ENCODE measurements around the gene HSPB2.
A peak's percentile ranks its signal among the peaks of the same experiment; 100 is the strongest.
"Not testable (repeated sequence)": the region's sequence is repeated elsewhere in the genome, so short reads cannot be mapped to it uniquely, and the experiment has no call there.

Gene HSPB2

DNA sequence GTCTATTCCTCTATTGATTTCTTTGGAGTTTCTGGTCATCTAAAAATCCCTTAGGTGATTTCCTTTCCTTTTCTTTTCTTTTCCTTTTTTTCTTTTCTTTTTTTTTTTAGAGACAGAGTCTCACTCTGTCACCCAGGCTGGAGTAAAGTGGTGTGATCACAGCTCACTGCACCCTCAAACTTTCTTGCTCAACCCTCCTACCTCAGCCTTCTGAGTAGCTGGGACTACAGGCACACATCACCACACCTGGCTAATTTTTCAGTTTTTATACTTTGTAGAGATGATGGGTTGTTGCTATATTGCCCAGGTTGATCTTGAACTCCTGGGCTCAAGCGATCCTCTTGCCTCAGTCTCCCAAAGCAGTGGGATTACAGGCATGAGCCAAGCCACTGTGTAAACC lies 4.2 kb downstream of the HSPB2 start:
- DNase-seq: no peak

DNA sequence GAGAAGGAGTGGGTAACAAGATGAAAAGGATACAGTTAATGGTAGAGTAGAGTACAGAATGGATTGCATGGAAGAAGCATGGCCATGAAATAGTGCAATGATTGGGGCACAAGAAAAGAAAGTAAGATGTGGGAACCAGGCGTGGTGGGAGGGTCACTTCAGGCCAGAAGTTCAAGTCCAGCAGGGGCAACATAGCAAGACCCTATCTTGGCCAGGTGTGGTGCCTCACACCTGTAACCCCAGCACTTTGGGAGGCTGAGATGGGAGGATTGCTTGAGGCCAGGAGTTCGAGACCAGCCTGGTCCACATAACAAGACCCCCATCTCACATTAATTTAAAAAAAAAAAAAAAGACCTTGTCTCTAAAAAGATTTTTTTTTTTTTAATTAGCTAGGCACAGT lies 4.8 kb downstream of the HSPB2 start:
- no peak for DNase-seq

DNA sequence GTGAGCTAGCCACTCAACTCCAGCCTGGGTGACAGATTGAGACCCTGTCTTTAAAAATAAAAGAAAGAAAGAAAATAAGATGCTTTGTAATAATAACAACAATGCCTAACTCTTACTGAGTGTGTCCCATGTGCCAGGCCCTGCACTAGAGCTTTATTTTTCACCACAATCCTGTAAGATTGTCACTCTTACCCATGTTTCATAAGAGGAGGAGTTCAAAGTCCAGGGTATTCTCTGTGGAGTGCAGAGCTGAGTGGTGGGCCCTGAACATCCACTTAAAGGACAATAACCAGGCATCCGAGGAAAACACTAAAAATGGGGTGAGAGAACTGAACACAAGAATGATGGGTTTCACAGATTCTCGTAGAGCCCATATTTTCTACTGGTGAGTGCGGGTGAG lies 5.3 kb downstream of the HSPB2 start:
- no peak for DNase-seq

DNA sequence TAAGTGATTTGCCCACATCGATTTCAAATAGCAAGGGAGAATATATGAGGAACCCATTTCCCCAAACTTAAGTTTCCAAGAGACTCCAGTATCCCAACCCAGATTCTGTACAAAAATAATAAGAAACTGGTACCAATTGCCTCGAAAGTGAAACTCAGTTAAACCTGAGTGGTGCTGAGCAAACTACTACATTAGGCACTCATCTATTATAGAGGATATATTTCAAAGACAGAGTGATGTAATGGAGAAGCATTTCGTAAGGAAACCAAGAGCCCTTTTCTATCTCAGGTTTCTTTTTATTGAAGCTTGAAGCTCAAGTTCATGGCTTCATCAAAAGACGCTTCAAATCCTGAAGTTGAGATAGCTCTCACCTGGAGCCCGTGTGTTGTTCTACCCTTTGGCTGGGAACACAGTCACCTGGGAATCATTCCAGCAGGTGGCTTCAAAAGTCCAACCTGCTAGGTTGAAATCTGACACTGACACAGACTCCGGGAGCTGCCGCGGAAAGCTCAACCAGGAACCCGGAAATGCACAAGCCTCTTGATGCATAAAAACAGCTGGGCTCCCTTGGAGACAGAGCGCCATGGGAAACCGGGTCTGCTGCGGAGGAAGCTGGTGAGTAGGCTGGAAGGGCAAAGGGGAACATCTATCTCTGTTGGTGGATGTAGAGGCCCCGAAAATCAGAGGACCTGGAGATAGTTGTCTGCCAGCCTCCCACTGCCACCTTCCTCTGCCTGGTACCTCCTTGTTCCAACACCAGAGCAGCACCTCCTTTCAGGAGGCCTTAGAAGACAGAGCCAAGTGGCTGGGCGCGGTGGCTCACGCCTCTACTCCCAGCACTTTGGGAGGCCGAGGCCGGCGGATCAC lies 6.1 kb downstream of the HSPB2 start, which contains the start of gene C11orf52:
C11orf52 (plus strand) TSS at position 524 of the 867 bp plus-strand sequence; CDS start at position 584, 60 bp downstream.
- DNase-seq: no peak

DNA sequence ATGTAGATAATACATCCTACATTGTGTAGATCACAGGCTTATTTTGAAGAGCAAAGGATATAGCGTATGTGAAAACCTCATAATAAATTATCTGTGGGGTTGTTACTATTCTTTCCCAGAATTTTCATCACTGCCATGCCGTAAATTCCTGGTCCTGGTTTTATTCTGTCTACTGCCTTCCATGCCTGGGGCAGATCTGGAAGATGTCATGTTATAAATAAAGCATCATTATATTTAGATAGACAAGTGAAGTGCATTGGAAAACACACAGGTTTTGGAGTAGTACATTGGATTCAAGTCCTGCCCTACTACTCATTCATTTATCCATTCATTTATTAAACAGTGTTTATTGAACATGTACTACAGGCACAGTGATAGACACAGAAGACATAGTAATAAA lies 8.4 kb downstream of the HSPB2 start:
- DNase-seq: no peak

DNA sequence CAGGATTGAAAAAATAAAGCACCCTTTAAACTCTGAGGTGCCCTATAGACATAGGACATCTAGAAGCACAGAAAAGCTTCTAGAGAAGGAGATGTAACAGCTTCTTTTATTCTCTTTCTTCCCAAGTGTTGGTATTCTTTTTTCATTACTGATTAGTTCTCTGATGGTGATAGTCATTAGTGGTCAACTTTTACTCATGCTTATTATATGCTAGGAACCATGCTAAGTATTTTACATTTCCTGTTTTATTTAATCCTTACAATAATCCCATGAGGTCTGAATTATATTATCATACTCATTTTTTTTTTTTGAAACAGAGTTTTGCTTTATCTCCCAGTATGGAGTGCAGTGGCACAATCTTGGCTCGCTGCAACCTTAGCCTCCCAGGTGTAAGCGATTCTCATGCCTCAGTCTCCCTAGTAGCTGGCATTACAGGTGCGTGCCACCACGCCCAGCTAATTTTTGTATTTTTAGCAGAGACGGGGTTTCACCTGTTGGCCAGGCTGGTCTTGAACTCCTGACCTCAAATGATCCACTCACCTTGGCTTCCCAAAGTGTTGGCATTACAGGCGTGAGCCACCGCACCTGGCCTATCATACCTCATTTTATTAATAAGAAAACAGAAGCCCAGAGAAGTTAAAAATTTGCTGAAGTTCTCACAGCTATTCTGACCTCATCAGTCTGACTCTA lies 9.2 kb downstream of the HSPB2 start:
- no peak for DNase-seq

DNA sequence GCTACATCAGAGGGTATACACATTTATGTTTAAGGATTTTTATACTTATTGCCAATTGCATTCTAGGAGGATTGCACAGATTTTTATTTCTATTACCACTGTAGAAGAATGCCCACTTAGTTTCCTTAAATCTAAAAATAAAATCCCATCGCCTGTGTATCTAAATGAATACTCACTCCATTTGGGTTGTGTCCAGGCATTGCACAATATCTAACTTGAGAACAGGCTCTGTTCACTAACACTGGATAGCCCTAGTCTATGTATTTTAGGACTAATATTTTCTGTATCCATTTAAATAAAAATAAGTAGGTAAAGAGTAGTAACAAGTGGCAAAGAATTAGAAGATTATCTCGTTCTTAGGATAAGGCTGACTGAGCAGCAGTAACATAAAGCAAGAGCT lies 10.3 kb downstream of the HSPB2 start:
- no peak for DNase-seq

DNA sequence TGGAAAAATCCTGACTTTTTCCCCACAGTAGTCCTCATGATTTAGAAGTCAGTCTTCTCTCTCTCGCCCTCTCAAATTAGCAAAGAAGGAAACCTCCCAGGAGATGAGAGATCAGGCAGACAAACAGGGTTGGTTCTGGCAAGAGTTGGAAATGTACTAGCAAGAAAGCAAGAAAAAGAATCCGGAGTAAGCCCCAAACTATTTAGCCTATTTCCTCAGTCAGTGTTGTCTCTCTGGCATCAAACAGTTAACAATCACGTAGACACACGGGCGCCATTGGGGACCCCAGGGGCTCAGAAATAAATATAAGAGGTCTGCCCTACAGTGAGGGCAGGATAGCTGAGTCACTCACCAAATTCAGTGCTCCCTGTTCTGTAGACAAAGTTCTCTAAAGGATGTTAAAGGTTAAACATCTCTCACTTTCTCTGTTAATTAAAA lies 10.8 kb downstream of the HSPB2 start:
- DNase-seq: no peak

DNA sequence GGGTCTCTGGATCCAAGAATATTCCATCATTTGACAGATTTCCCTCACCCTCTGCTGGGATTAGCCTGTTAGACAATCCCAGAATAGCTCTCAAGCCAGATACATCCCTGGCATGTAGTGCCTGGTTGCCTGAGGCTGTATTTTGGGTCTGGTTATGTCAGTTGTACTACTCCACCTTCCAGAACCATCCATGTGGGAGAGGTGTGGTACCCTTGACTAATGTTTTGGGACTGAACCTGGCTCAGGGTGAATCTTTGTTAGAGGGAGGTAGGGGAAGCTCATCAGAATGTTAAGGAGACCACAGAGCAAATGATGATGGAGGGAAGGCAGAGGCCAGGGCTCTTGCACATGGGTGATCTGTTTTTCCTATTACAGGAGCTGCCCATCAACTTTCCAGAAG lies 11.4 kb downstream of the HSPB2 start:
- DNase-seq: no peak

DNA sequence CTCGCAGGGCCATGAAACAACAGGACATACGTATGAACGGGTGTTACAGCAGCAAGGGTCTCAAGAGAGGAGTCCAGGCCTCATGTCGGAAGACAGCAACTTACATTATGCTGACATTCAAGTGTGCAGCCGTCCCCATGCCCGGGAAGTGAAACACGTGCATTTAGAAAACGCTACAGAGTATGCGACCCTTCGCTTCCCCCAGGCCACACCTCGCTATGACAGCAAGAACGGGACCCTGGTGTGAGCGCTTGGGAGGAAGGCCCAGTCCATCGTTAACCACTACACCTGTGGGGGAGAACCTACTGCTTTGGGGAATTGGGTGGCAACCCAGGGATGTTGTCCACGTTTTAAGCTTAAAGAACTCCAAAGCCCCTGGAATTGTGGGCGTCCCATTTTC lies 13.4 kb downstream of the HSPB2 start:
- no peak for DNase-seq

DNA sequence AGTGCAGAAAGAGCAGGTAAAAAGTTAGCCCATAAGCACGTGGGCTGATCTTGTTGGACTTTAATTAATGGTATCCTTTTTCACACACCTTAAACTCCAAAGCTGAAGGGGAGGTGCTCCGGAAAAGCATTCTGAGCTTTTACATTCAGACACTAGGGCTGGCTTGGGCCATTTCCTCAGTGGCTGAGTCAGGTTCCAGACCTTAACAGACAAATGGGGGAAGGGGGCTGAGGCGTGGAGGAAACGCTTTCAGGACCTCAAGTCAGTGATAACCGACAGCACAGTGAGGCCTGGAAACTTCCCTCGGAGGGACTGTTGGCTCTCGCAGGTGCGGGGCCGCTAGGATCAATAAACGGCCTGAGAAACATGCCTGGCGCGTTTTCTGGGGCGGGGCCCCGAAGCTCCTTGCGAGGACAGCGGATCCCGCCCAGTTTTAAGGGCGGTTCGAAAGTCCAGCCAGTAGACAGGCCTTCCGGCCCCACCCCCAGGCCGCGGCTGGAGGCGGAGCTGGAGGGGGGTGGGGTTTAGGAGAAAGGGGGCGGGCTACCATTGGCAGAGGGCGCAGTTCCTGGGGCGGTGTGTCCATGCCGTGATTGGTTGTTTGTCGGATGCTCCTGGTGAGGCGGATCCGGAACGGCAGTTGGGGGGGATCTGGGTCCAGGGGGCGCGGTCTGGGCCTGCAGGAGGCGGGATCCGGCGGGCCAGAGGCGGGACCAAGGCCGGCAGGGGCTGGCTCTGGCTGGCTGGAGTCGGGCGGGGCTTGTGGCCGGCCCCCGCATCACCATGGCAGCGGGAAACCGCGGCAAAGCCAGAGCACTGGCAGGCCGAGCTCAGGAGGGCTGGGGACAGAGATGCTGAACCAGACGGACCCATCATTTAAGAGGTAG lies 14.2 kb downstream of the HSPB2 start:
- peak; percentile 89 to 97 (median 94) for DNase-seq

DNA sequence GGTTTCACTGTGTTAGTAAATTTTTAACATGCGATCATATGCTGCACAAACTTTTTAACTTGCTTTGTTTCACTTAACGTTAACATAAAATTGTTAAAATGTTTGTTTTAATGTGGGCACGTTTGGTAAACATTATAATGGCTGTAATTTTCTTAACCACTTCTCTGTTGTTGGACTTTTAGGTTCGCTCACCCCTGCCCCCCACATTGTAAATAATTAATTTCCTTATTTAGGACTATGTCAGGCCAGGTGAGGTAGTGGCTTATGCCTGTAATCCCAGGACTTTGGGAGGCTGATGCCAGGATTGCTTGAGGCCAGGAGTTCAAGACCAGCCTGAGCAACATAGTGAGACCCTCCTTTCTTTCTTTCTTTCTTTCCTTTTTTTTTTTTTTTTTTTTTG lies 17.9 kb downstream of the HSPB2 start:
- DNase-seq: no peak

DNA sequence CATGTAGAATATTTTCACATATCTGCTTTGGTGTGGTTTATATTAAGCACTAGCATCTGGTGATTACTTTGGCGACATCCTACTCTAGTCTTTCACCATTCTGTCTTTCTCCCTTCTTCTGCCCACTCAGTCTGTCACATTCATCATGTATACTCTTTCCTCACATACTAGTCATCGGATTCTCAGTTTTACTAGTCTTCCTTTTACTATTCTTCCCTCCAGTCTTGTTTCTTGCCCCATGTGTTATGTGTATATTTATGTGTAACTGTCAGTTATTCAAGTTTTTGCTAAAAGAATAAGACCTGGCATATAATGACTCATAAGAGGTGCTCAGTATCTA lies 20.0 kb downstream of the HSPB2 start:
- no peak for DNase-seq

DNA sequence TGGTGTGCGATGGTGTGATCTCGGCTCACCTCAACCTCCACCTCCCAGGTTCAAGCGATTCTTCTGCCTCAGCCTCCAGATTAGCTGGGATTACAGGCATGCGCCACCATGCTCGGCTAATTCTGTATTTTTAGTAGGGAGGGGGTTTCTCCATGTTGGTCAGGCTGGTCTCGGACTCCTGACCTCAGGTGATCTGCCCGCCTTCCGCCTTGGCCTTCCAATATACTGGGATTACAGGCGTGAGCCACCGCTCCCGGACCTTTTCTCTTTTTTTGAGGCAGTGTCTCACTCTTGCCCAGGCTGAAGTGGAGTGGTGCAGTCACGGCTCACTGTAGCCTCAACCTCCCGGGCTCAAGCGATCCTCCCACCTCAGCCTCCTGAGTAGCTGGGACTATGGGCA lies 20.6 kb downstream of the HSPB2 start:
- DNase-seq: not testable (repeated sequence)

DNA sequence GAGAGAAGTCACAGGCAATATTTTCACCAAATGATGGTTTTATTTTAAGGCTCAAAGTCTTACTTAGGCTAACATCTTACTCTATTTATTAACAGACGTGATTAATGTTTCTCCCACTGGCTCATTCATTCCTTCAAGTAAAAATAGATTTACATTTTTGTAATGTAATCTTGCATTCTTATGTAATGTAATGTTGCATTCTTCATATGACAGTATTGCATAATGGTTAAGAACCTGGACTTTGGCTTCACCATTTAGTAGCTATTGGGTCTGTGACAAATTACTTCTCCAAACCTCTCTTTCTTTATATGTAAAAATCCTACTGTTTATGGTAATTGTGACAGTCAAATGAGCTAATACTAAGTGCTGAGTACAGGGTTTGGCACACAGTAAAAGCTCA lies 21.3 kb downstream of the HSPB2 start:
- no peak for DNase-seq

DNA sequence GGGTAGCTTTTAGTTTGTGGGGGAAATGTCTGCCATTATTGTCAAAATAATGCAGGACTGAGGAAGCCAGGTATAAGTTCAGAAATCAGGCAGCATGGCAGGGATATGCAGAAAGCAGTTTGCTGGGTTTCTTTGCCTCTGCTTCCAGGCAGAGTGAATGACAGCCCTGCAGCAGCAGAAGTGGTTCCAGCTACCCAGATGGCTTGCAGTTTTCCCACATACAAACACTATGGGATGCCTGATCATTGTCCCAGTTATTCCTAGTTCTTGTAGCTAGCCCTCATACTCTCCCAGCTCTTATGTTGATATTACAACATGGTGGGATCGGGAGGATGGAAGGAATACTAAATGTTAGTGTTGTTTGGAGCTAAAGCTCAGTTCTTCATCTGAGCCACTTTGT lies 21.8 kb downstream of the HSPB2 start:
- DNase-seq: no peak

DNA sequence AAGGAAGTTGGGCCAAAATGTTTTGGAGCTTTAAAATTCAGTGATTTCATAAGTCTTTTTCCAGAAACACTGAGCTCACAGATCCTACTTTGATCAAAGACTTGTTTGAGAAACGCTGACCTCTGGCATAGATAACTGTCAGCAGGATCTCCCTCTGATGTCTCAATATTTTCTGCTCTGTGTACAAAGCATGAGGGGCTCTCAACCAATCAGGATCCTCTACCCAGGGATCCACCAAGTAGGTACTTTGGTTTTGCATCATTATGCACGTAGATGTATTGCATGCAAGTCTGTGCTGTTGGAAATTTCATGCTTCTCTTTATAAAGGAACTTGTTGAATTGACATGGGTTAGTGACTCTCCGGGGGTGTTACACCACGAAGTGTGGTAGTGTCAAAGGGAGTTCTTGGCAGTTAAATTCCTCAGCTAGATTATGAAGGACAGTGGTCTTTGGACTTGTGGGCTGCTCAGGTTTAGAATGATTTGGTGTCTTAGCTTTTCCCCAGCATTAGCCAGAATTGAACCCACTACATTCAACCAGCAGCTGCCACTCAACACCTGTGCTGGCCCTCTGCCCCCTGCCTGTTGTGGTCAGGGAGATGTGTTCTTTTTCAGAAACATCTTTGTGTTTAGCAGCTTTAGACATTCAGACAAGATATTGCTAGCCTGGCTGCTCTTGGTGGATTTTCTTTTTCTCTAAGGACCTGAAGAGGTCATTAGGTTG lies 22.9 kb downstream of the HSPB2 start:
- DNase-seq: no peak

DNA sequence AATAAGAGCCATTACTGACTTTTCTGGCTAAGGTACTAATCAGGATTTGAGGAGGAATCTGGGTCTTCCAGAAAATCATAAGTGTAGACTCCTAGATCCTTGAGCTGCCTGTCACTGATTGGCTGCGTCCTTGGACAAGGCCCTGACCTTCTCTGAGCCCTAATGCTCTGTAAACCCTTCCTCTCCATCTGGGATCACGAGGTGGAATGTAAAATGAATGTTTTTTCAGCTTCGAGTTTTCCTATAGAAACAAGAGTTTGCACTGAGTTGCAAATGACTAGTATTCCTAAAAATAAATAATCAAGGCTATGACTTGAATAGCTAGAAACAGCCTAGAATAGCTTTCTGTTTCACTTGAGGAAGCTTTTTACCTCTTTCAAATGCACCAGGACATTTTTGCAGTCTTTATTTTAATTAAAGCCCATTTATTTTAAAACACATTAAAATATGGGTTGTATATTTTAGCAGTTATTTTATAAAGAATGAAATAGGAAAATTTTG lies 23.6 kb downstream of the HSPB2 start:
- no peak for DNase-seq

DNA sequence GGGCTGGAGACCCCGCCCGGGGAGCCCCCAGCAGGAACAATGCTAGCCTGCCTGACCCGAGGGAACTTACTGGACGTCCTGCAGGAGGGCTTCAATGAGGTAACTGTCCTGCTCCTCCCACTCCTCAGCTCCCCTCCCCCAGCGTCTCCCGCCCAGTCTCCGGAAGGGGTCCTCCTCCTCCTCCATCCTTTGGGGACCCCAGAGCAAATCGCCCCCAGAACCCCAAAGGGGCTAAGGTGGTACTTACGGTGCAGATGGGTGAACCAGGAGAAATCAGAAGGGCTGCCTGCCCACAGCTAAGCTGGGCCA lies 24.9 kb downstream of the HSPB2 start:
- no peak for DNase-seq

DNA sequence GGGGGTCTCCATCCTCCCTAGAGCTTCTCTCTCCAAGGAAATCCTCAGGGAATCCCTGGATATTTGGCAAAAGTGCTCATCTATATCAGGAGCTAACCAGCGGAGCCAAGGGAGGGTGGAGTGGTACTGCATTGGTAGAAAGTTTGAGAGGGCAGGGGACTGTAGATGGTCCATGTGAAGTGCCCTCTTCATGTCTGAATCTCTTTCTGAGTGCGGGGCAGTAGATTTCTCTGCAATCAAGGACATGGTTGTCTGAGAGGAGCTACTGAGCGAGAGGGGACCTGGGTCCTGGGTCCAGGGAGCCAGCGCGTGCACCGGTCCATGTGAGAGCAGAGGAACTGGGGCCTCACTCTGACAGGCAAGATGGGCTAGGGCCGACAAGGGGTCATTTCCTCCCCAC lies 25.3 kb downstream of the HSPB2 start:
- DNase-seq: peak in 1 of 6 experiments; percentile 6

DNA sequence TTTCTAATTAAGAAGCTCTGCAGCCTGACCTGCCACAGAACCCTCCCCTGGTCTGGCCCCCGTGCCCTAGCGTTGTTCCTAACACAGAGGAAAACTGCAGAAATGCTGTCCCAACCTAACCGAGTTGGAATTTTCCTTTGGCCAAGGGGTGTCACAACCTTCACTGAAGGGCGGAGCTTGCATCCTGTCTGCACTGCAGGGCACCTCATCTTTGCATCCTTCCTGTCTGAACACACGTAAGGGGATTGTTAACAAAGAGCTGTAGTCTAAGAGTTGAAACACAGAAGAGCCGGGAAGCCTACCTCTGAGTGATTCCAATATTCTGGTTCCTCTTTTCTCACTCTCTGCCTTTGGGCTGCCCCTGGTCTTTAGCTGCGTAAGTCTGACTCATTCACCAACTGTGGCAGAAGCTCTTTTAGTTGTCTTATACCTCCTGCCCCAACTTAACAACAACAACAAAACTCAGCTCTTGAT lies 26.2 kb downstream of the HSPB2 start:
- peak in 3 of 6 experiments; percentile 3 to 32 (median 16) for DNase-seq

DNA sequence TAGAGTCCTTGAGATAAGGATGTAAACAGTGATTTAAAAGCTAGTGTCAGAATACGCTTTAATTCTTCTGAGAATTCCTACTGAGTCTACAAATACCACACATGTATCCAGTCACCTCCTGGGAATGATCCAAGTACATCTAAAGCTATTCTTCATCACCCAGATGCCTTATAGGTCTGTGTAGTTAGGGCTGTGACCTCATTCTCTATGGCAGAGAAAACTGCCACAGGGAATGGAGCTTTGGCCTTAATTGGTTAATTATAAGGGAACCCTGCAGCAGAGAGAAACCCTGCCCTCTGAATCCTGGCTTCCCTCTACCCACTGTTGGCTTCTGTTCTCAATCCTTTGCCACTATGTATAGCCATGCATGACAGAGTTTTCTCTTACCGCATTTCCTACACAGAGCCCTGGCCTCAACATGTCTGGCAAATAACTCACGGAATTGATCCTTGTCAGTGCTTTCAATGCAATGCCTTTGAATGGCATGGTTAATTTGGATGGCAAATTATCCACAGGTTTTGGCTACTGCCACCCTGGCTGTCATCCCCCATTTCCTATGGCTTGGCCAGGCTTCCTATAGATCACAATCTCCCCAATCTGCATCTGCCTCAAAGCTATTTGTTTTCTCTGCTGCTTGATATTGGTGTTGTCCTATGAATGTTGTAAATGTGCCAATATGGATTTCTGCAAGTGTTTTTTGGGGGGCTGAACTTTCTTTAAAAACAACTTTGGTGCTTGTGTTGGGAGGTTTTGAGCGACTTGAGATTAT lies 27.5 kb downstream of the HSPB2 start:
- DNase-seq: no peak
